ES-I3 (cell line): ENCODE data around the gene TAMM41.
"Not testable (repeated sequence)": the region's sequence is repeated elsewhere in the genome, so short reads cannot be mapped to it uniquely, and the experiment has no call there.

ENCODE experiments used
- H3K36me3 ChIP-seq: 2 replicates; pipeline ENCODE4 v1.6.1; 2013; ENCODE audit warnings: mild to moderate bottlenecking, low read length, control low read depth, moderate library complexity; ENCODE audit not compliant: insufficient read depth
- H3K4me1 ChIP-seq: 2 replicates; pipeline ENCODE4 v1.6.1; 2013; ENCODE audit warnings: mild to moderate bottlenecking, control low read depth, low read length; ENCODE audit not compliant: insufficient read depth
- H3K9ac ChIP-seq: 2 replicates; pipeline ENCODE4 v1.6.1; 2013; ENCODE audit warnings: low read depth, mild to moderate bottlenecking, low read length, moderate library complexity
- H3K9me3 ChIP-seq: 2 replicates; pipeline ENCODE4 v1.6.1; 2013; ENCODE audit warnings: mild to moderate bottlenecking, low read length, moderate library complexity; ENCODE audit not compliant: control insufficient read depth, insufficient read depth

TAMM41 gene

GRCh38 chr3:11768604-11769003 is 78.1 kb downstream of the TAMM41 start:
- Histone ChIP-seq H3K4me1 (peaks cover 13% of the 10 kb centered on the region), H3K9ac (no peak overlapping the region), H3K9me3 (no peaks in the 10 kb centered on the region), H3K36me3 (no peaks in the 10 kb centered on the region)

DNA sequence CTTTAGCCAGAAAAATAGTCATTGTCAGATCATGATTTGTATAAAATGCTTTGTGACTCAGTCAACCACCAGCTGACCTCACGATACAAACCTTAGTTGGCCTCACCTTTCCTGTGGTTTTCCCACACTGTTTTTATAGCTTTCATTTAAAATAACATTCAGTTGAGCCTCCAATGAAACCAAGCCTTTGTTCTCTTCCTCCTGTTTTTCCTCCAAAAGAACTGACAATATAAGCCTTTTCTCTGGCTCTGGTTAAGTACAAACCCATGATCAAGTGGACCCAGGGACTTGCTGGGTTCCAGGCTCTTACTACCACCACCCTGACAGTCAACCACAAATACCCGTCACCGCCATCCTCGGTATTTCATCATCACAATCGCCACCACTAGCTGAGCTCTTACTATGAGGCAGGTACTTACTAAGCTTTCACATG is 81.7 kb downstream of the TAMM41 start:
- Histone ChIP-seq H3K9me3 (no peaks in the 10 kb centered on the region), H3K4me1 (peaks cover 5% of the 10 kb centered on the region), H3K9ac (no peak overlapping the region), H3K36me3 (no peaks in the 10 kb centered on the region)

- peaks cover 6% of the 10 kb centered on the region; the same call in 1 of the 2 replicates for H3K4me1 ChIP-seq
- no peak overlapping the region for H3K9ac ChIP-seq
- H3K9me3 ChIP-seq: no peaks in the 10 kb centered on the region
- no peaks in the 10 kb centered on the region for H3K36me3 ChIP-seq
Measured at GRCh38 chr3:11759996-11760395, 86.7 kb downstream of the TAMM41 start.

DNA sequence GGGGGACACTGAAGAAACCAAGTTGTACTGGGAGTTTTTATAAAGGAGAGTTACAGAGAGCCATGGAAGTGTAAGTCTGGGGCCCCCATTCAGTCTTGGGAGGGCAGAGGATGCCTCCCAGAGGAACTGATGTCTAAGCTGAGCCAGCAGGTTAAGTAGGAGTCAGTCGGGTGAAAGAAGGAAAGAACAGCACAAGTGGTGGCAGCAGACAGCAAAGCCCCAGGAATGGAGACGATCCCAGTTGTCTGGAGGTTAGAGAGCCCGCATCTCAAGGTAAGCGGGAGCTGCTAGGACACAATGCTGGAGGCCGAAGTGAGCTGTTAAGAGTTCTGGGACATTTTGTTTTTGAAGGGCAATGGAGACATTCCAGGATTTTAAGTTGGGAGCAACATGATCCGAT is 88.8 kb downstream of the TAMM41 start:
- no peak overlapping the region for H3K9ac ChIP-seq
- H3K36me3 ChIP-seq: no peaks in the 10 kb centered on the region

GRCh38 chr3:11757441-11757875 is 89.2 kb downstream of the TAMM41 start:
- Histone ChIP-seq H3K4me1 (peaks cover 7% of the 10 kb centered on the region; the same call in 1 of the 2 replicates), H3K9ac (no peak overlapping the region), H3K9me3 (no peaks in the 10 kb centered on the region), H3K36me3 (no peaks in the 10 kb centered on the region)

More for the DNA sequence above, 88.8 kb downstream of the TAMM41 start:
- Histone ChIP-seq H3K9me3 (no peaks in the 10 kb centered on the region), H3K4me1 (peaks cover 7% of the 10 kb centered on the region; the same call in 1 of the 2 replicates)

- no peaks in the 10 kb centered on the region for H3K36me3 ChIP-seq
- no peak overlapping the region for H3K9ac ChIP-seq
- H3K9me3 ChIP-seq: no peaks in the 10 kb centered on the region
- H3K4me1 ChIP-seq: peaks cover 7% of the 10 kb centered on the region; the same call in 1 of the 2 replicates
Measured at GRCh38 chr3:11755276-11755675, 91.4 kb downstream of the TAMM41 start.

GRCh38 chr3:11752254-11752653 is 94.4 kb downstream of the TAMM41 start:
- H3K9me3 ChIP-seq, H3K36me3 ChIP-seq, H3K4me1 ChIP-seq, H3K9ac ChIP-seq: not testable (repeated sequence)

DNA sequence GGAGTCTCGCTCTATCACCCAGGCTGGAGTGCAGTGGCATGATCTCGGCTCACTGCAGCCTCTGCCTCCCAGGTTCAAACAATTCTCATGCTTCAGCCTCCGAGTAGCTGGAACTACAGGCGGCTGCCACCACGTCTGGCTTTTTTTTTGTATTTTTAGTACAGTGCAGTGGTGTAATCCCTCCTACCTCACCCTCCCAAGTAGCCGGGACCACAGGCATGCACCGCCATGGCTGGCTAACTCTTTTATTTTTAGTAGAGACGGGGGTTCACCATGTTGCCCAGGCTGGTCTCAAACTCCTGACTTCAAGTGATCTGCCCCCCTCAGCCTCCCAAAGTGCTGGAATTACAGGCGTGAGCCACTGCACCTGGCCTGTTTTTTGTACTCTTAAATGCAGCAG is 98.4 kb downstream of the TAMM41 start:
- H3K36me3 ChIP-seq, H3K4me1 ChIP-seq, H3K9ac ChIP-seq, H3K9me3 ChIP-seq: not testable (repeated sequence)
